Stomach (tissue), 9 donors: Measurements from ENCODE around the gene GALNT13. TPM values are rescaled to one million over a fixed set of nuclear protein-coding genes. Genes with fewer than 3 reads are reported as not detected.

ENCODE experiments used
- DNase-seq, 2 donors: peaks; one replicate each; pipeline versions ENCODE4 v3.0.0 to v3.0.0-alpha.2; 2013 to 2019
- H3K27ac ChIP-seq, 5 donors: fragments of 200-600 bp in 4 of 5; sonication (generic) in 4 of 5; one replicate each; pipeline ENCODE4 v1.5.1; 2013 to 2019; ENCODE audit warnings: mild to moderate bottlenecking in 1 of 5, moderate library complexity in 1 of 5
- H3K27me3 ChIP-seq, 3 donors: fragments of 200-600 bp; sonication (generic); one replicate each; pipeline ENCODE4 v1.5.1; 2017 to 2019; ENCODE audit warnings: mixed run types in 1 of 3
- H3K36me3 ChIP-seq, 4 donors: fragments of 200-600 bp; sonication (generic); 1 replicate in 3 of 4; 2 replicates in 1 of 4; pipeline ENCODE4 v1.5.1; 2016 to 2019
- H3K4me1 ChIP-seq, 4 donors: fragments of 200-600 bp; sonication (generic); one replicate each; pipeline ENCODE4 v1.5.1; 2016 to 2019
- H3K4me3 ChIP-seq, 4 donors: fragments of 200-600 bp; sonication (generic) in 3 of 4; one replicate each; pipeline ENCODE4 v1.5.1; 2016 to 2019; ENCODE audit warnings: mild to moderate bottlenecking in 1 of 4
- H3K9me3 ChIP-seq, 4 donors: fragments of 200-600 bp; sonication (generic); one replicate each; pipeline ENCODE4 v1.5.1; 2016 to 2019
- CTCF ChIP-seq, 7 experiments: fragments of 450-650 bp in 4 of 7; fragments of 200-600 bp in 3 of 7; sonication (generic) in 3 of 7; IDR thresholded peaks; one replicate each; pipeline ENCODE4 v1.5.1; 2016 to 2019; ENCODE audit warnings: antibody characterized with exemption in 7 of 7, control low read depth in 2 of 7, mild to moderate bottlenecking in 1 of 7
- EP300 ChIP-seq: sonication (generic); formaldehyde crosslinking; IDR thresholded peaks from one replicate; pipeline ENCODE4 v1.6.1; 2017; ENCODE audit warnings: antibody characterized with exemption
- POLR2A ChIP-seq, 4 donors: fragments of 450-650 bp; IDR thresholded peaks; one replicate each; pipeline ENCODE4 v1.6.1; 2016; ENCODE audit warnings: antibody characterized with exemption in 4 of 4, control low read depth in 2 of 4, mild to moderate bottlenecking in 1 of 4, moderate library complexity in 1 of 4
- POLR2AphosphoS5 ChIP-seq, 3 donors: sonication (generic); formaldehyde crosslinking; IDR thresholded peaks; one replicate each; pipeline ENCODE4 v1.6.1; 2016; ENCODE audit warnings: antibody characterized with exemption in 3 of 3
- WGBS, 5 donors: extraction: QIAGEN DNeasy Blood & Tissue Kit in 3 of 5; methylation state at CpG; one replicate each; pipeline versions ENCODE4 v1.1.5 to v1.1.7; 2013 to 2018; 5-methylcytosine and 5-hydroxymethylcytosine counted together
- intact Hi-C: fragments of 100-400 bp; cut with DNase I; formaldehyde crosslinking; loops from one replicate; pipeline ENCODE4 v1.15.1; 2023; ENCODE audit warnings: low total_unique reads
- polyA plus RNA-seq, 3 donors: library from polyadenylated mRNA; stranded (reverse); fragments of 200-250 nt; gene quantifications; one replicate each; pipeline ENCODE4 v1.2.3, GENCODE V29; 2013
- total RNA-seq, 5 donors: library from RNA; depleted of rRNA; stranded (reverse); fragments of >200 nt; gene quantifications; one replicate each; pipeline versions ENCODE4 v1.1.0 to v1.2.3, GENCODE V29; 2014 to 2016
- donor health status: healthy with polysubstance abuse.
- donor health status: Bipolar disorder and iron deficiency.
- donor health status: healthy.

GALNT13 gene
- total and polyA plus RNA-seq, 8 donors: 0.15 to 6.2 (median 0.72) TPM; not detected in 3

- Histone ChIP-seq H3K4me1 (no peaks in the 10 kb centered on the region), H3K36me3 (no peaks in the 10 kb centered on the region), H3K4me3 (no peak overlapping the region), H3K27ac (no peak overlapping the region), H3K27me3 (peaks cover 0 to 1% (median 0%) of the 10 kb centered on the region in 3 donors), H3K9me3 (no peaks in the 10 kb centered on the region)
- intact Hi-C loops: no loop called here
- no peak for DNase-seq
- WGBS, 5 donors: 80 to 87% (median 84%) methylated on average over 2 of the region's 2 CpGs
- TF ChIP-seq POLR2A (IDR thresholded peaks at IDR 0.05) (no peak), EP300 (no peak), POLR2AphosphoS5 (IDR thresholded peaks at IDR 0.05) (no peak), CTCF (IDR thresholded peaks at IDR 0.05) (no peak)
These were observed 9.2 kb downstream of the GALNT13 start for GRCh38 chr2:153880926-153881325.

- Histone ChIP-seq H3K9me3 (no peaks in the 10 kb centered on the region), H3K27me3 (no peaks in the 10 kb centered on the region), H3K36me3 (no peaks in the 10 kb centered on the region), H3K27ac (no peak overlapping the region), H3K4me3 (no peak overlapping the region), H3K4me1 (no peaks in the 10 kb centered on the region)
- no peak for DNase-seq
- intact Hi-C loops: no loop called here
- TF ChIP-seq EP300 (no peak), CTCF (IDR thresholded peaks at IDR 0.05) (no peak), POLR2AphosphoS5 (IDR thresholded peaks at IDR 0.05) (no peak), POLR2A (IDR thresholded peaks at IDR 0.05) (no peak)
These were observed 15.1 kb downstream of the GALNT13 start for GRCh38 chr2:153886833-153887232.

- Histone ChIP-seq H3K36me3 (no peaks in the 10 kb centered on the region), H3K9me3 (no peaks in the 10 kb centered on the region), H3K27me3 (no peaks in the 10 kb centered on the region), H3K4me1 (no peaks in the 10 kb centered on the region), H3K4me3 (no peak overlapping the region), H3K27ac (no peak overlapping the region)
- WGBS, 5 donors: 10 to 26% (median 13%) methylated on average over 1 of the region's 1 CpG
- intact Hi-C loops: no loop called here
- no peak for DNase-seq
- TF ChIP-seq POLR2AphosphoS5 (IDR thresholded peaks at IDR 0.05) (no peak), CTCF (IDR thresholded peaks at IDR 0.05) (no peak)
These were observed 18.9 kb downstream of the GALNT13 start for GRCh38 chr2:153890576-153890975.

- Histone ChIP-seq H3K9me3 (no peaks in the 10 kb centered on the region), H3K27me3 (no peaks in the 10 kb centered on the region), H3K36me3 (no peaks in the 10 kb centered on the region), H3K27ac (no peak overlapping the region), H3K4me1 (no peaks in the 10 kb centered on the region), H3K4me3 (no peak overlapping the region)
- intact Hi-C loops: no loop called here
- no peak for DNase-seq
- TF ChIP-seq CTCF (IDR thresholded peaks at IDR 0.05): no peak
- TF ChIP-seq POLR2A (IDR thresholded peaks at IDR 0.05): no peak
- TF ChIP-seq POLR2AphosphoS5 (IDR thresholded peaks at IDR 0.05): no peak
- TF ChIP-seq EP300: no peak
These were observed 19.3 kb downstream of the GALNT13 start for GRCh38 chr2:153891051-153891450.
